ENCODE measurements around the gene NLRC3. TPM values are rescaled to one million over a fixed set of nuclear protein-coding genes. Genes with fewer than 3 reads are reported as not detected.

Gene NLRC3
- total RNA-seq, 2 donors from 2014 or later: 2.5 to 3.7 TPM

DNA sequence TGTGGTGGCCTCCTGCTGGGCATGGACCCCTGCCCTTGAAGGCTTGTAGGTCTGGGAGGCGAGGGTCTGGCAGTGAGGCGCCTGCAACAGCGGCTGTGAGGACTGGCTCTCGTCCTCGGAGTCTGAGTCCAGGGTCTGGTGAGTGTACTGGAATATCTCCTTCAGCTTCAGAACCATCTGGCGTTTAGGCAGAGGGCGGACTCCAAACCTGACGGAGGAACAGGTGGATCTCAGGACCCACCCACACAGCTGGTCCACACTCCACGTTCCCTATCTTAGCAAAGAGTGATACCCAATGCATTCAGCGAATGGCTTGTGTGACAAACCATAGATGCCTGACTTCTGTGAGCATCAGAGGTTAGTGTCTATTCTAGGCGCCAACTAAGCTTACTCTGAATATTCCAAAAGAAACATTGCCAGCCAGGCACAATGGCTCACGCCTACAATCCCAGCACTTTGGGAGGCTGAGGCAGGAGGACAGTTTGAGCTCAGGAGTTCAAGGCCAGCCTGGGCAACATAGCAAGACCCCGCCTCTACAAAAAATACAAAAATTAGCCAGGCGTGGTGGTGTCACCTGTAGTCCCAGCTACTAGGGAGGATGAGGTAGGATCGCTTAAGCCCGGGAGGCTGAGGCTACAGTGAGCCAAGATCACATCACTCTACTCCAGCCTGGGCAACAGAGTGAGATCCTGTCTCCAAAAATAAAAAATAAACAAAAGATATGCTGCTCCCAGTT lies 6.3 kb upstream of the NLRC3 start:
- Histone ChIP-seq H3K27me3 (replicated peaks; ENCODE audit: insufficient read depth) (no peaks in the 10 kb centered on the region), H3K27ac (no peak overlapping the region), H3K4me3 (no peak overlapping the region), H3K36me3 (peaks cover 3% of the 10 kb centered on the region), H3K9me3 (no peaks in the 10 kb centered on the region), H3K4me1 (ENCODE audit: control insufficient read depth in 1 of 2, low read depth in 2 of 2) (no peaks in the 10 kb centered on the region)
- DNase-seq (ENCODE audit: low spot score): no peak
- no peak for ATAC-seq (ENCODE audit: insufficient number of reproducible peaks, low FRiP score, low read depth)
- TF ChIP-seq, protein P1, sequence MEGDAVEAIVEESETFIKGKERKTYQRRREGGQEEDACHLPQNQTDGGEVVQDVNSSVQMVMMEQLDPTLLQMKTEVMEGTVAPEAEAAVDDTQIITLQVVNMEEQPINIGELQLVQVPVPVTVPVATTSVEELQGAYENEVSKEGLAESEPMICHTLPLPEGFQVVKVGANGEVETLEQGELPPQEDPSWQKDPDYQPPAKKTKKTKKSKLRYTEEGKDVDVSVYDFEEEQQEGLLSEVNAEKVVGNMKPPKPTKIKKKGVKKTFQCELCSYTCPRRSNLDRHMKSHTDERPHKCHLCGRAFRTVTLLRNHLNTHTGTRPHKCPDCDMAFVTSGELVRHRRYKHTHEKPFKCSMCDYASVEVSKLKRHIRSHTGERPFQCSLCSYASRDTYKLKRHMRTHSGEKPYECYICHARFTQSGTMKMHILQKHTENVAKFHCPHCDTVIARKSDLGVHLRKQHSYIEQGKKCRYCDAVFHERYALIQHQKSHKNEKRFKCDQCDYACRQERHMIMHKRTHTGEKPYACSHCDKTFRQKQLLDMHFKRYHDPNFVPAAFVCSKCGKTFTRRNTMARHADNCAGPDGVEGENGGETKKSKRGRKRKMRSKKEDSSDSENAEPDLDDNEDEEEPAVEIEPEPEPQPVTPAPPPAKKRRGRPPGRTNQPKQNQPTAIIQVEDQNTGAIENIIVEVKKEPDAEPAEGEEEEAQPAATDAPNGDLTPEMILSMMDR (IDR thresholded peaks at IDR 0.05): no peak

DNA sequence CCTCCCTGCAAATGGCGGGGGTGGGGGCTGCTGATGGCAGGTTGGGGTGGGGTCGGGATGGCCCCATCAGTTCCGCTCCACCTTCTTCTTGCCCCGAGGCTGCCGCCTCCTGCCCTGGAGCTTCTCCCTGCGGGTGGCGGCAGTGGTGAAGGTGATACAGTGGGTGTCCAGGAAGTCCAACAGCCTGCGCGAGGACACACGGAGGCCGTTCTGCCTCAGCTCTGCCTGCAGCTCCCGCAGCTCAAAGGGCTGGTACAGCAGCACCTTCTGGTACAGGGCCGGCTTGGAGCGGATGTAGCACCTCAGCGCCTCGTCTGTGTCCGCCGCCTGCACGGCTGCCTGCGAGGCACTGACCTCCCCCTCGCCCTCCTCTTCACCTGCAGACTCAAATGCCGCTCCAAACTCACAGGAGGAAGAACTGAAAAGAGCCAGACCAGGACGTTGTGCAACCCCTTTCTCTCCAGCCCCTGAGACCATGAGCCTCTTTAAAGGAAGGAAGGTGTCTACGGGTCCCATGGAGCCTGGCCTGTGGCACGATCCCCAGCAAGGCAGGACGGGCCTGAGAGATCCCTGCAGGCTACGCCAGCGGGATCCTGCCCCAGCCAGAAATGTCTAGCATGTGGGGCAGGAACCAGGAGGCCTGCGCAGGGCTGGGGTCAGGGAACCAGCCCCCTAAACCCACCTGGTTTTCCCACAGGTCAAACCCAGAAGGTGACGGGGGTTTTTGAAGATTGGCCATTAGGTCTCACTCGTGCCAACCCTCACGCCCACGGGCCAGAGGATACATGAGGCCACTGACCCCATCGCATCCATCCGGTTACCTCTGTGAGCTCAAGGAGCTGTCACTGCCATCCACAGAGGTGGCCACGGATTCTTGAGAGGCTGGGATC lies 5.3 kb upstream of the NLRC3 start:
- peaks cover 3% of the 10 kb centered on the region for H3K36me3 ChIP-seq

DNA sequence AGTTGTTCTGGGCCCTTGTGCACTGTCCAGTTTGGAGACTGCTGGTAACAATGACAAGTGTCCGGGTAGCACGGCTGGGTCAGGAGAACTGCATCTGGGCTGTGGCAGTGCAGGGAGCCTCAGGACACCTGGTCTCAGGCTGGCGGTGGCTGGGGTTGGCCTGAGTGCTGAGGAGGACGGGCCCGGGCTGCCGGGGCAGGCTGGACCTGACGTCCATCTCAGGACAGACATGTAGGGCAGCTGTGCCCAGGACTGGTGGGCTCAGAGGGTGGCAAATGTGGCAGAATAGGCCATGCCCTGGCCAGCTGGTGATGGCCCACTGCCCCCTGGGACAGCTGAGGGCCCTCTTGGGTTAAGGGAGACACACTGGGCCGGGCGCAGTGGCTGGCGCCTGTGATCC lies 4.2 kb upstream of the NLRC3 start:
- peaks cover 3% of the 10 kb centered on the region for H3K36me3 ChIP-seq
- H3K27me3 ChIP-seq (replicated peaks; ENCODE audit: insufficient read depth): no peaks in the 10 kb centered on the region
- no peak overlapping the region for H3K27ac ChIP-seq
- no peaks in the 10 kb centered on the region for H3K4me1 ChIP-seq (ENCODE audit: control insufficient read depth in 1 of 2, low read depth in 2 of 2)
- no peak for ATAC-seq (ENCODE audit: insufficient number of reproducible peaks, low FRiP score, low read depth)
- TF ChIP-seq, protein P1 (IDR thresholded peaks at IDR 0.05): no peak
- no peak overlapping the region for H3K4me3 ChIP-seq
- no peak for DNase-seq (ENCODE audit: low spot score)
- H3K9me3 ChIP-seq: no peaks in the 10 kb centered on the region

More for the DNA sequence above, 5.3 kb upstream of the NLRC3 start:
- Histone ChIP-seq H3K27ac (no peak overlapping the region), H3K4me3 (no peak overlapping the region), H3K9me3 (no peaks in the 10 kb centered on the region), H3K4me1 (ENCODE audit: control insufficient read depth in 1 of 2, low read depth in 2 of 2) (no peaks in the 10 kb centered on the region), H3K27me3 (replicated peaks; ENCODE audit: insufficient read depth) (no peaks in the 10 kb centered on the region)
- TF ChIP-seq, protein P1 (IDR thresholded peaks at IDR 0.05): no peak
- ATAC-seq (ENCODE audit: insufficient number of reproducible peaks, low FRiP score, low read depth) (no peak), DNase-seq (ENCODE audit: low spot score) (no peak)

DNA sequence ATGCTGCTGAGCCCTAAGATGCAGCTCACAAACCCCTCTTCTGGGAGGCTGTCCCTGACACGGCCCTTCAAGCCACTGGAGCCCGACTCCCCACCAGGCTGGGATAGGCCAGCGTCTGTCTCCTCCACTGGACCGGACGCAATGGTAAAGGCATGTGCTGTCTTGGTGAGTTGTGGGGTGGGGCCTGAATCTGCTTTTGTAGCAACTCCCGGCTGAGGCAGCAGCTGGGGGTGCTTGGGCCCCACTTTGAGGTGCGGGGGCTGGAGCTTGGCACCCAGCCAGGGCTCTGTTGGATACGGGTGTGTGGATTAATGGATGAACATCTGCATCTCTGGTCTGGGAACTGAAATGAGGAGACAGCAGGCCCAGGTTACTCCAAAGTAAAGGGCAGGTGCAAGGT lies 3.5 kb upstream of the NLRC3 start:
- TF ChIP-seq, protein P1 (IDR thresholded peaks at IDR 0.05): no peak
- Histone ChIP-seq H3K27ac (no peak overlapping the region), H3K9me3 (no peaks in the 10 kb centered on the region), H3K27me3 (replicated peaks; ENCODE audit: insufficient read depth) (no peaks in the 10 kb centered on the region), H3K36me3 (peaks cover 3% of the 10 kb centered on the region), H3K4me1 (ENCODE audit: control insufficient read depth in 1 of 2, low read depth in 2 of 2) (no peaks in the 10 kb centered on the region), H3K4me3 (no peak overlapping the region)
- DNase-seq (ENCODE audit: low spot score) (no peak), ATAC-seq (ENCODE audit: insufficient number of reproducible peaks, low FRiP score, low read depth) (no peak)

DNA sequence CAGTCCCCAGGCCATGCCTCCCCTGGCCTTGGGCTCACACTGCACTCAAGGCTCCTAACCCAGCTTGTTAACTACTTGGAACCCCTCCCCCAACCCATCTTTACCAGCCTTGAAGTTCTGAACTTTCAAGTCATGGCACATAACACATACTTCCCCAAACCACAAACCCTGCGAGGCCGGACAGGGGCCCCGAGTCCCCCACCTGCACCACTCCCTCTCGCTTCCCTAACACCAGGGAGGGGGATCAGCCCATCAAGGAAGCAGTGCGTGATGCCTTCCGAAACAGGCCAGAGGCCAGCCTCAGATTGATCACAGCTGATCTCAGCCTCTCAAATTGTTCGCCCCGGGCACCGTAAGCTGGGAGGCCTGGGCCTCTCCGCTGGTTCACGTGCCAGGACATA lies 3.0 kb upstream of the NLRC3 start:
- H3K4me1 ChIP-seq (ENCODE audit: control insufficient read depth in 1 of 2, low read depth in 2 of 2): no peaks in the 10 kb centered on the region
- ATAC-seq (ENCODE audit: insufficient number of reproducible peaks, low FRiP score, low read depth) (no peak), DNase-seq (ENCODE audit: low spot score) (no peak)
- H3K27me3 ChIP-seq (replicated peaks; ENCODE audit: insufficient read depth): no peaks in the 10 kb centered on the region
- TF ChIP-seq, protein P1 (IDR thresholded peaks at IDR 0.05): no peak
- peaks cover 3% of the 10 kb centered on the region for H3K36me3 ChIP-seq
- no peak overlapping the region for H3K27ac ChIP-seq
- H3K4me3 ChIP-seq: no peak overlapping the region
- H3K9me3 ChIP-seq: no peaks in the 10 kb centered on the region
